Suppressor macrophage treated with lipopolysaccharide for 1 hour (primary cell): ENCODE results near the gene IL17C.
A peak's percentile ranks its signal among the peaks of the same experiment; 100 is the strongest.

ENCODE experiments used
- DNase-seq, 3 donors: peaks; one replicate each; pipeline ENCODE4 v3.0.0-alpha.2; 2020 to 2022

IL17C gene

DNA sequence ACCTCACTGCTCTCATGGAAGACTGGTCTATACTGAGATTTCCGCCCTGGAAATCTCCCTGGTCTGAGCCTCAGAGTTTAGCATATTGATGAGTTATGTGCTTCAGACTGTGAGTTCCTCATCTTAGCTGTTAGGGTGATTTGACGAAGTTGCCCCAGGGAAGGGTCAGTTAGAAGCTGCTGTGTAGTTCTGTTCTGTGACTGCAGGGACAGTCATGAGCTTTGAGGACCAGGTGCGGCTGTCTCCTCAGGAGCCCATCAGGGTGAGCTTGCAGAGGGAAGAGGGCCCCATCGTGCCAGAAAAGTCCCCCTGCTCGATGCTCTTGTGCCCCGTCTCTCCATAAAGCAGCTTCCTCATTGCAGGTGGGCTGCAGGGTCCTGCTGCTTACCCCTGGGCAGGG lies 28.3 kb upstream of the IL17C start:
- DNase-seq: no peak

DNA sequence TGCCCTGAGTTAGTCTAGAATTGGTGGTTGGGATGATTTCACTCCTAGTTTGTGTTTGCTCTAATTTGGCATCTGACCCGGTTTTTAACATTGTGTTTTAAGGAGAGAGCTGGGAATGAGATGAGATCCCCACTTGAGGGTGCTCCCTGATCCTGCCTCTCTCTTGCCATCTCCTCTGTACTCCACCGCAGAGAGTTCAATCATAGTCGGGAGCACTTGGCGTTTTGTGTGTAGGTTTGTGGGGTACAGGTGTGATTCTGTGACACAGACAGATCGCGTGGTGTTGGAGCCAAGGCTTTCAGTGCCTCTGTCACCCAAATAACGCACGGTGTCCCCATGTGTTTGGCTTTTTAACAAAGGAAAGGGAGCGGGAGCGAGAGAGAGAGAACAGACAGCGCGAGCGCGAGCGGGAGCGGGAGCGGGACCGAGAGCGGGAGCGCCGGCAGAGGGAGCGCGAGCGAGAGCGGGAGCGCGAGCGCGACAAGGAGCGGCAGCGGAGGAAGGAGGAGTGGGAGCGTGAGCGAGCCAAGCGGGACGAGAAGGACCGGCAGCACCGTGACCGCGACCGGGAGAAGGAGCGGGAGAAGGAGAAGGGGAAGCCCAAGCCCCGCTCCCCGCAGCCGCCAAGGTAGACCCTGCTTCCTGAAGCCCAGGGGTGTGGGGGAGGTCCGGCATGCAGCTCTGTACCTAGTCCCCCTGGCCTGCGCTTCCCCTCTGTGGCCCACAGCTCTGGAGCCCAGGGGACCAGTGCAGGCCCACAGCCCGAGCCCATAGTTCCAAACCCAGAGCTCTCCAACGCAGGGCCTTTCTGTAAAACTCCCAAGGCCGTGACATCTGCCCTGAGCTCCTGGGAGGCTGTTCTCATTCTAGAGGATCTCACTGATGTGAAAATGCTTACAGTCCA lies 27.2 kb upstream of the IL17C start:
- no peak for DNase-seq

DNA sequence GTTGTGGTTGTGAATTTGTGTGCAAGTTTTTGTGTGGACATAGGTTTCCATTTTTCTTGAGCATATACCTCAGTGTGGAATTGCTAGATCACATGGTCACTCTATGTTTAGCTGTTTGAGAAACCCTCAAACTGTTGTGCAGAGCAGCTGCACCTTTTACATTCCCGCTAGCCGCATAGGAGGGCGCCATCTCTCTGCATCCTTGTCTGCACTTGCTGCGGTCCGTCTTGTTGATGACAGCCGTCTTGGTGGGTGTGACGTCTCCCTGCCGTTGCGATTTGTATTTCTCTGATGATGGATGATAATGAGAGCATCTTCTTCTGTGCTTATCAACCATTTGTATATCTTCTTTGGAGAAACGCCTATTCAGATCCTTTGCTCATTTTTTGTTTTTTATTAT lies 25.1 kb upstream of the IL17C start:
- DNase-seq: no peak

DNA sequence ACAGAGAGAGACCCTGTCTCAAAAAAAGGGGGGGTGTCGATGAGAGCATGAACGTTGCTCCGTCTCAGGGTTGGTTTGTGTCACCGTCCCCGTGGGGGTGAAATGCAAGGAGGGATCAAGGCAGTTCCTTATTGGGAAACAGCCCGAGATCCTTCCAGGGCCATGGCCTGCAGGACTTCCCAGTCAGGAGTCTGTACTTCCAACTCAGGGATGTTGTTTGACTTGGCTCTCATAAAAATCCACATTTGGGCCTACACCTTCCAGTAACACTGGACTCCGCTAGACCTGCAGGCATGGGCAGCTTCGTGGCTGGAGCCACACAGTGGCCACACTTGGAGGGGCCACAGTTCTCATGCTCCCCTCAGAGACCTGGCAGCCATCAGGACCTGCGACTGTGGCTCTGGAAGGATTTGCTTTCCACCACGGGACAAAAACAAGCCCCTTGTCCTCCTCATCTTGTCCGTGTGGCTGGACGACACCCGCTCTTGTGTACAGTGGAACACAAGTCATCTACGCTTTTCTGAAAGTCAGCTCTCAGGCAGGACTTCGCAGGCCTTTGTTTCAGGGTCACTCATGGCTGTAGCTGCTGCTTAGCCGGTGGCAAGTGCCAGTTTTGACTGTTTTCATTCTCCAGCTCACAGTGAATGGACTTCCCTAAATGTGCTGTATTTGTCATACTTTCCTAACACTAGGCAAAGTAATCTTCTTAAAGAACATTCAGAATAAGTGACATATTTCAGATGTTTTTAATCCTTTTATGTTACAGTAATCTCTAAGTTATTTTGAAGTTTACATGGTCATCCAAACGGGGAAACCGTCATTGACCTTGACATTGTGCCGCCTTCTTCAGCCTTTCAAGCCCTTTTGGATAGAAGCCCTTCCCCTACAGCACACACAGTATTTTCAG lies 24.2 kb upstream of the IL17C start:
- DNase-seq: peak in 1 of 3 donors; percentile 22

DNA sequence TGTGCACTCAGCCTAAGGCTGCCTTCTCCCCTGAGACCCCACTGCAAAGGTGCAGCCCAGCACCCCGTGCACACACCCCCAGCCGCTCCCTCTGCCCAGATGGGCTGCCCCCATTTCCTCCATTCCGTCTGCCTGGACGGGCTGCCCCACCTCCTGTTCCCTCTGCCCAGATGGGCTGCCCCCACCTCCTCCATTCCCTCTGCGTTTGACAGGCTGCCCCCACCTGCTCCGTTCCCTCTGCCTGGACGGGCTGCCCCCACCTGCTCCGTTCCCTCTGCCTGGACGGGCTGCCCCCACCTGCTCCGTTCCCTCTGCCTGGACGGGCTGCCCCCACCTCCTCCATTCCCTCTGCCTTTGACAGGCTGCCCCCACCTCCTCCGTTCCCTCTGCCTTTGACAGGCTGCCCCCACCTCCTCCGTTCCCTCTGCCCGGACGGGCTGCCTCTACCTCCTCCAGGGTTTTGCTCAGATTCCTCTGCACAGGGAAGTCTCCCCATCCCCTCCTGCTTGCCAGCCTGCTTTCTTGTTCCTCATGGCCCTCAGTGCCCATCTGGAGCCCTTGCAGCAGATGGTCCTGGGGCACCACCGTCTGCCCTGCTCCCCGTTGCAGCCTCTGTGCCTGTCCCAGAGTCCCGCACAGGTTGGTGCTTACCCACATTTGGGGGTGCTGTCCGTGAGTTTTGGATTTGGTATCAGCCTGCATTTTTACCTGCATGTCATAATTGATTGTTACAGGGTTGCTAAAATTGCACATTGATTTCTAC lies 23.4 kb upstream of the IL17C start:
- DNase-seq: no peak

DNA sequence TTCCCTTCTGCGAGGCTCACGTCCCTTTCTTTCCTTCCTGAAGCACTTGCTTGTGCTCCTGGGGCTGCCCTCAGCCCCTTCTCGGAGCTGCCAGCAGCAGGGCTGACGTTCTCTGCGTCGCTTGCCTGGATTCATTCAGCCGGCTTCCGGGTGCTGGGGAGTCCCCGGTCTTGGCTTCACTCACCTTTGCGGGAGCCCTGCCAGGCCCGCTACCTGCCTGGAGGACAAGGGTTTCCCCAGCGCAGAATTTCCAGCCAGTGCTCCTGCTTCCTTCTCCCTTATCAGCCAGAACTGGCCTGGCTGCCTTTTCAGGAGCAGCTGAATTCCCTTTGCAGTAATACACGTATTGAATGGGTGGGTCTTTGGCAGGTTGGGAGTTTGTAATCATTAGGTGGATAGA lies 22.1 kb upstream of the IL17C start:
- no peak for DNase-seq

DNA sequence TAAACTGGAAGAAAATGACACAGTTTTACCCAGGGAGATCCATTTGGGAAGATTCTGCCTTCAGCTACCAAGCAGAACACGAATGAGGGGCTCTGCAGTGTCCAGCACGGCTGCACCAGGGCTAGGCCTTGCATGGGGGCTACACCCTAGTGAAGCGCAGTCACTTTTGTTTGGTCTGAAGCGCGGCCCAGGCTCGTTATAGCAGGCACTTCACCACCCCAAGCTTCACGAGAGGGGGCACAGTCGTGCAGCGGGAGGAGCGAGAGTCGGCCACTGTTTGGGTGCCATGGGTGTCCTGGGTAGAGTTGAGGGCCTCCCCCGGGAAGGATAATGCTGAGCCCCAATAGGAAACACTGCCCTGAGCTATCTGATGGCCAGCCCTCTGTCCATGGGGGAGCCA lies 21.6 kb upstream of the IL17C start:
- DNase-seq: no peak

DNA sequence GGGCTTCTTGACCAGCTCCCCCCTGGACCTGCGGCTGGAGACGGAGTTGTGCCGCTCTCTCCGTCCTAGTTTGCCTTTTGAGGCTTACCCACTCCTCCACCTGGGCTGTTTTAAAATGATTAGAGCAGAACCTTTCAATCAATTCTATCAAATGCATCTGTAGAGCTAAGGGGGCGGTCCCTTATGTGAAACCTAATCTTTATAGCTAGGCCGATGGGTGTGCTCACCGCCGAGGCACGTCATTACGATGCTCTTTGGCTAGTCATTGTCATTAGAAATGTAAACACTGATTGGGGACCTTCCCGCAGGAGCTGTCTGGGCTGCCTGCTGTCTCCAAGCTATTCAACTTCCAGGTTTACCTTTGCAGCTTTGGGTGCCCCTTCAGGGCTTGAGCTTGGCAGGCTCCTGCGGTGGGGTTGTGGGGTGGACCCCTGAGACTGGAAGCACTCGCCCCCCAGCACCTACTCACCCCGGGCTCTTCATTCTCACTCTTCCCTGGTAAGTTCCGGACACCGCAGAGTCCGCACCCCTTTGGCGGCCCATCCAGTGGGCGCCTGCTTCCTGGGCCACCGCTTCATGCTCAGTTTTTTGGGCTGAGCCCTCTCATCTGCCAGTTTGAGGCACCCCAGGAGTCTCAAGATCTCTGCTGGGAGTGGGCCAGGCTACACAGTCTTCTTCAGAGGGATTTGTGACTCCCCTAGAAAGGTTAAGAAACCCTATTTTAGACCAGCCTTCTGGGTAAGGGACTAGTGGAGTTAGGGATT lies 20.9 kb upstream of the IL17C start:
- DNase-seq: no peak

DNA sequence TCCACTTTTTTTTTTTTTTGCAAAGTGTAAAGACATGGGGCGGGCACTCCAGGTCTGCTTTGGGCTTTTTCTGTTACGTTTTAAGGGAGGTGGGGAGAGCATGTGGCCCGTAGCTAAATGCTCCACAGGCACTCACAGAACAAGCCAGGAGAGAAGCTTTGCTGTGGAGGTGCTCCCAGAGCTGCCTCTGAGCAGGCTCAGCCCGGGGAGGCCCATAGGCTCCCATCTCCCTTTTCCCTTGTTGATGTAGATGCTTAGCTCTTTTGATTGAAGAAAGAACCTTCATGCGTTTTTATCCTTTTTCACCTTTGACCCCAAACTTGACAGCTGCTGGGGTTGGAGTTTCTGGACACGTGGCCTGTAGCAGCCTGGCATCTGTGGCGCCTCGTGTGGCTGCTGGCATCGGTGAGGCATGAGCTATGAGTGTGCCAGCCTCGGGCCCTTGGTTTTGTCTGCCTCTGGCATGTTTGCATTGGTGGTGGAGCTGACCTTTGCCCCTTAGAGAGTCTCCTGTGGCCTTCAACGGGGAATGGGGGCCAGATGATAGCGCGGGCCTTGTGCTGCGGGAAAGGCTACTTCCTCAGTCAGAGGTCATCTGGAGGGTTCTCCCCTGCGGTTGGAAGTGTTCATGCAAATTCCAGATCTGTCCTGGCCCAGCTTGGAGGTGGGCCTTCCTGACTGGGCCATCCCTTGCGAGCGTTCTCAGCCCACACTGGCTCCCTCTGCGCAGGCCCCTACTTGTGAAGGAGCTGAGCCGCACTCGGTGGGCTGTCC lies 20.0 kb upstream of the IL17C start:
- no peak for DNase-seq

DNA sequence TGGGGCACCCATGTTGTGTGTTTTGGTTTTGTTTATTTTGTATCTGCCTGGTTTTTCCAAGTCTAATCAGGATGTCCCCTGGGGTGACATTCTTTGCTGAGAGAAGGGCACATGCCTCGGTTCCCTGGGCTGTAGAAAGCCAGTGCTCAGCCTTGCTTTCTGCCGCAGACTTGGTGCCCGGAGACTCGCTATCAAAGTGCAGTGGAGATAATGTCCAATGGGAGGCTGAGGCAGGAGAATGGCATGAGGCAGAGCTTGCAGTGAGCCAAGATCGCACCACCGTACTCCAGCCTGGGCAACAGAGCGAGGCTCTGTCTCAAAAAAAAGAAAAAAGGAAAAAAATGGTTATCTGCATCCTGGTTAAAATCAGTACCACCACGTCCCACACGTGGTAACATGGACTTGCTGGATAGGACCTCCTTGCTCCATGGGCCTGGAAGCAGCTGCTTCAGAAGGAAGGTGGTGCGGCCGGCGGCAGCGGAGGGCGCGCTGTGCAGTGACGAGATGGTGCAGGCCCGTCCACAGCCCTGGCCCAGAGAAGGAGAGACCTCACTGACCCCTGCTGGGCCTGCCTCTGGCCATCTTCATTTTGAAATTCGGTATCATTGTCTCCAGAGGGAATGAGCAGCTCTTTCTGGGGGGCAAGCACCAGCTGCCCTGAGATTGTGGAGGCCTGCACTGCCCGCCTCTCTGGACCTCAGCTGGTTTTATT lies 19.3 kb upstream of the IL17C start:
- DNase-seq: no peak

DNA sequence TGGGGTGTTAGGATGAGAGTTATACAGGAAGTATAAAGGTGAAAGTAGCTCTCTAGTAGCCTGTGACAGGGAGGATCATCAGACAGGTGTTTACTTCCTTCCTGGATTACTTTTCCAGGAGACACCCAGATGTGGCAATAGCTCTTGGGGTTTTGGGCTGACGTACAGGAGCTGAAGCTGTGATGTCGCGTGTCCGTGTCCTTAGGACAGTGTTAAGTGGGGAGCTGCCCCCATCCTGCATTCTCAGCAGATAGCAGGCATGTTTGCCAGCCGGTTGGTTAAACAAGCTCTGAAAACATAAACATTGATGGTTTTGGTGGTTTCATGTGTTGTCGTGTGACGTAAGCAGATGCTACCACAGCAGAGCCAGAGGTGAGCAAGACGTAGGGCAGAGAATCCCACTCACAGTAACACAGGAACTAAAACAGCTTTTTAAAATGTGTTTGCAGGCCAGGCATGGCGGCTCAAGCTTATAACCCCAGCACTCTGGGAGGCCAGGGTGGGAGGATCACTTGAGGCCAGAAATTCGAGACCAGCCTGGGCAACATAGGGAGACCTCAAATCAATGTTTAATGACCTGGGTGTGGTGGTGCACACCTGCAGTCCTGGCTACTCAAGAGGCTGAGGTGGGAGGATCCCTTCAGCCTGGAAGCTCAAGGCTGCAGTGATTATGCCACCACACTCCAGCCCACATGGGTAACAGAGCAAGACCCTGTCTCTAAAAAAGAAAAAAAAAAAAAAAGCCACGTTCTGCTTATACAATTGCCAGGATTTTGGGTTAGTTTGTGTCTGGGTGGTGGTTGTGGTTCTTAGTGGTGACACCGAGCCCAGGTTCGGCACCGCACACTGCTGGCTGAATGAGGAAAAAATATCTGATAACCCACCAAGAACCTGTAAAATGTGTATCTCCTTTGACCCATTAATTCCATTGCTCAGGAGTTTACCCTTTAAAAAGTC lies 18.2 kb upstream of the IL17C start:
- no peak for DNase-seq

DNA sequence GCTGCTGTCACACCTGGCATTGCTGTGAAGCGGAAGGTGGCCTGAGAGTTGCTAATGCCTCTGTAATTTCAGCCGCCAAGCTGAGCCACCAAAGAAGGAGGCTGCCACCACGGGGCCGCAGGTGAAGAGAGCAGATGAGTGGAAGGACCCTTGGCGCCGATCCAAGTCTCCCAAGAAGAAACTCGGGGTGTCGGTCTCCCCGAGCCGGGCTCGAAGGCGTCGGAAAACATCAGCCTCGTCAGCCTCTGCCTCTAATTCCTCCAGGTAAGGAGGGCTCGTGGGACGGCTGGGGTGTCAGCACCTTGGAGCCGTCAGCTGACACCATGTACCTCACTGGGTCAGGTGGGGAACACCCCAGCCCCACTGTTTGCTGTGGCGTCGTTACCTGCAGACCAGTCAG lies 16.2 kb upstream of the IL17C start:
- DNase-seq: no peak

DNA sequence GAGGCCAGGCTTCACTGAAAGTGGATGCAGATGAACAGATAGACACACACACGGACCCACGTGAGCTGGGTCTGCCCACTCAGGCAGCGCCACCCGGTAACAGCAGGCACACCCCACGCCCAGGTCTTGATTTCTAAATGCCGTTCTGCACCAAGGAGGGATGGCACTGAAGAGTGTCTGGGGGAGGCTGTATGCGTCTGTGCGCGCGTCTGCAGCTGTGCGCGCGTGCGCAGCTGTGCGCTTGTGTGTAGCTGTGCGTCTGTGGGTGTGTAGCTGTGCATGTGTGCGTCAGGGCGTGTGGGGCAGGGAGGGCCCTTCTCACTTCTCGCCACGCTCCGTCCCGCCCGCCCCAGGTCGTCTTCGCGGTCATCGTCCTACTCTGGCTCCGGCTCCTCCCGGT lies 15.5 kb upstream of the IL17C start:
- no peak for DNase-seq

DNA sequence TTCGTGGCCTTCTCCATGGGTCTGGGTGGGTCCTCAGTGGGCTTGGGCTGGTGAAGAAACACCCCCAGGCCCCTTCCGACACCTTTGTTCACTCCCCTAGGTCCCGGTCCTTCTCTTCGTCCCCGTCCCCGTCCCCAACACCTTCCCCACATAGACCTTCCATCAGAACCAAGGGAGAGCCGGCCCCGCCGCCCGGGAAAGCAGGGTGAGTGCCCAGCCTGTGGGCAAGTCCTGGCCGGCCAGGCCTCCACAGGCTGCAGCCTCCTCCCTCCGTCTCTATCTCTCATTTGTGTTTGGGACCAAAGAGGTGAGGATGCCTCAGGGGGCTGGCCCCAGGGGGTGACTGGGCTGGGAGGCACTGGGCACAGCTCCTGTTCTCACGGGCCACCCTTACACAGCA lies 14.5 kb upstream of the IL17C start:
- DNase-seq: no peak

DNA sequence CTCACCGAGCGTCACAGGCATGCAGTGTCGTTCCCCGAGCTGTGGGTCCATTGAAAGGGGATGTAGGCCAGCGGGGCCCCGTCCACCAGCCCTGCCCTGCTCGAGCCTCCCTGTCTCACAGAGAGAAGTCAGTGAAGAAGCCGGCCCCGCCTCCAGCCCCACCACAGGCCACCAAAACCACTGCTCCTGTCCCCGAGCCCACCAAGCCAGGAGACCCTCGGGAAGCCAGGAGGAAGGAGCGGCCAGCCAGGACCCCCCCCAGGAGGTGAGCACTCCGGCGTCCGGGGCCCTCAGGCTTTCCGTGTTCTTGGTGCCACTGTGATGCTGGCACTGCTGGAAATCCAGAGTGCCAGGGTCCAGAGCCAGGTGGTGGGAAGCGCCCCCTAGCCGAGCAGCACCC lies 13.9 kb upstream of the IL17C start:
- no peak for DNase-seq

DNA sequence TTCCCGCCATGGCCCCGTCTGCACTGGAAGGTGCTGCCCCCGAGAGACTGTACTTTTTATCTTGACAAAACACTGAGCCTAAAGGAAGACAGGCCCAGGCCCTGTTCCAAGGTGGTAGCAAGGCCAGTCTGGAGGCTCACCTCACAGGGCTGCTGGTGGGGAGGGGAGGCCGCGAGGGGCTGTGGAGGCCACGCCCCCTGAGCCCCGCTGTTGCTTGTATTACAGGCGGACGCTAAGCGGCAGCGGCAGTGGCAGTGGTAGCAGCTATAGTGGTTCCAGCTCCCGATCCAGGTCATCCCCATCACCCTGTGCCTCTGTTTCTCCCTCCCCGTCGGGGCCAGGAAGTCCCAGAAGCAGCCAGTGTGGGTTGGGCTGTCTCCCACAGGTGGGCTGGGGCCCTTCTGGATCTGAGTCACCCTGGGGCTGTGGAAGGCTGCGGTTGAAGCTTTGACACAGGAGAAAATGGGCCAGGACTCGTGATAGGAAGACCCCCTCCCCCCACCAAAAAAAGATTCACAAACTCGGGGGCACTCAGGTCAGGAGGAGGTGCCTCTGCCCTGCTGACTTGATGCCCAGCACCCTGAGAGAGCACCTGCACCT lies 13.3 kb upstream of the IL17C start:
- no peak for DNase-seq

DNA sequence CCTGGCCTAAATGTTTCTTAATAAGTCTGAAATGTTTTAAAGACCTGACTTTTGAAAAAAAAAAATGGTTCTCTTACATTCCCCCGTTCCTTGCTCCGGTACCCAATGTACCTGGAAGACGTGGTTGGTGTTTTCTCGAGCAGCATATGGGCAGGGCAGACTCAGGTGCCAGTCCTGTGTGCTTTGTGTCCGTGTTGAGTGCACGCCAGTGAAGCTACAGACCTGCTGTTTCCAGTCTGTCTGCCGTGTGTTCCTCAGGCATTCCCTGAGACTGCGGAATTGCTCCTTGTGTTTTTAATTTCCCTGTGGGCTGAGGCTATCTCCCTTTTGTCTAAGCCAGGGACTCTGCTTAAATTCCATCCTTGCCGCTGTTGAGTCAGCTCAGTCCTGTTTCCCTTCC lies 11.7 kb upstream of the IL17C start:
- DNase-seq: no peak

DNA sequence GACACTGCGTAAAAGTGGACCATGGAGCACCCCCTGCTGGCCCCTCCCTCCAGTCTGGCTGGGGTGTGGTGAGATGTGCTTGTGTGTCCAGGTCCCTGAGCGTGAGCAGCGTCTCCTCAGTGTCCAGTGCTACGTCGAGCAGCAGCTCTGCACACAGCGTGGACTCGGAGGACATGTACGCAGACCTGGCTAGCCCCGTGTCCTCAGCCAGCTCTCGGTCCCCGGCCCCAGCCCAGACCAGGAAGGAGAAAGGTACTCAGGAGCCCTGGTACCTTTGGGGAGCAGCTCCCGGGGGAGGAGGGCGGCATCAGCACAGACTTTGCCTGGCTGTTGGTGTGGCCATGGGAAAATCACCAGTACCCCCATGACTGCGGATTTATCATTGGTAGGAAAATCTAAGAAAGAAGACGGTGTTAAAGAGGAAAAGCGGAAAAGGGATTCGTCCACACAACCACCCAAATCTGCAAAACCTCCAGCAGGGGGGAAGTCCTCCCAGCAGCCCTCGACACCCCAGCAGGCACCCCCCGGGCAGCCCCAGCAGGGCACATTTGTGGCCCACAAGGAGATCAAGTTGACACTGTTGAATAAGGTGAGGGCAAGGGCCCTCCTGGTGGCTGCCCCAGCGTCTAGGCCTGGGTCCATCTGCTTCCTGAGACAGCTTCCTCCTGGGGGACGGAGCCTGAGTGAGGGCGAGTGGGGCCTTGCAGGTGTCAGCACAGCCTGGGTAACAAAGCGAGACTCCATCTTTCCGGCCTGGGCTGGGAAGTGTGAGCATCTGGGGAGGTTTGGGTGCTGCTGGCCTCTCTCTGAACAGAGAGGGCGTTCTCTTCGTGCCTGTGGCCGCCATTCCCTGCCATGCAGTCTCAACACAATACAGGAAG lies 10.6 kb upstream of the IL17C start:
- DNase-seq: no peak
